NOMO-1 treated with DMSO at 0.1 percent for 48 hours (cell line): ENCODE measurements around the gene CD226.
A peak's percentile ranks its signal among the peaks of the same experiment; 100 is the strongest.
"Not testable (repeated sequence)": the region's sequence is repeated elsewhere in the genome, so short reads cannot be mapped to it uniquely, and the experiment has no call there.

Source experiments
- DNase-seq: peaks from one replicate; lab custom pipeline; 2025; ENCODE audit not compliant: unreplicated experiment; lab: John Stamatoyannopoulos, UW

The CD226 gene

GRCh38 chr18:69947361-69948133 lies at the start of gene CD226:
CD226 (minus strand) TSS chr18:69947873; CDS start chr18:69947406, 467 bp downstream.
- DNase-seq = no peak

GRCh38 chr18:69996951-69997798 lies 49.5 kb upstream of the CD226 start:
- DNase-seq = no peak

- DNase-seq = no peak
These were observed 48.7 kb upstream of the CD226 start for GRCh38 chr18:69996417-69996816.

- no peak for DNase-seq
These were observed 48.1 kb upstream of the CD226 start for GRCh38 chr18:69995774-69996173.

- DNase-seq = no peak
These were observed 45.1 kb upstream of the CD226 start for GRCh38 chr18:69992776-69993175.

- no peak for DNase-seq
These were observed 40.2 kb upstream of the CD226 start for GRCh38 chr18:69987870-69988269.

GRCh38 chr18:69985239-69985638 lies 37.6 kb upstream of the CD226 start:
- DNase-seq = no peak

GRCh38 chr18:69982417-69982816 lies 34.7 kb upstream of the CD226 start:
- no peak for DNase-seq

GRCh38 chr18:69981948-69982347 lies 34.3 kb upstream of the CD226 start:
- DNase-seq = no peak

GRCh38 chr18:69980982-69981804 lies 33.5 kb upstream of the CD226 start:
- no peak for DNase-seq

- DNase-seq = no peak
These were observed 32.8 kb upstream of the CD226 start for GRCh38 chr18:69980509-69980908.

GRCh38 chr18:69978732-69979715 lies 31.4 kb upstream of the CD226 start:
- DNase-seq = no peak

- not testable (repeated sequence) for DNase-seq
These were observed 27.6 kb upstream of the CD226 start for GRCh38 chr18:69975294-69975693.

- no peak for DNase-seq
These were observed 26.7 kb upstream of the CD226 start for GRCh38 chr18:69974365-69974764.

- DNase-seq = peak; percentile 40
These were observed 21.8 kb upstream of the CD226 start for GRCh38 chr18:69969491-69969890.

- DNase-seq = no peak
These were observed 20.4 kb upstream of the CD226 start for GRCh38 chr18:69968039-69968438.

GRCh38 chr18:69963196-69963595 lies 15.5 kb upstream of the CD226 start:
- DNase-seq = no peak

GRCh38 chr18:69961718-69962117 lies 14.0 kb upstream of the CD226 start:
- DNase-seq = no peak

- DNase-seq = no peak
These were observed 10.7 kb upstream of the CD226 start for GRCh38 chr18:69958422-69958821.

GRCh38 chr18:69957747-69958146 lies 10.1 kb upstream of the CD226 start:
- no peak for DNase-seq
